ENCODE data around the gene KRT37.

DNA sequence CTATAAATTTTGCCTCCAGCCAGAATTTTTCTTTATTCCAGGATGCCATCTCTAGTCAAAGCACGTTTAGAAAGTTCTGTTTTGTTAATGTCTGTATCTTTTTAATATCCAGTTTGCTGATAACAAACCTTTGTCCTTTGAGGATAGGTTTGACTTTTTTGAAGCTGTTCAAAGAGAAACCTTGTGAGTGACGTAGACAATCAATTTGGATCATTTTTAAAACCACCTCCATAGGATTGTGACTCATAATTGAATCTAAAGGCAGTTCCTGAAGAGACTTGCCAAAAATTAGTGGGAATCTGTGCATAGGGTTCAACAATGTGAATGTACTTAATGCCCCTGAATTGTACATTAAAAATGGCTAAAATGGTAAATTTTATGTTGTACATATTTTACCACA lies 32.9 kb downstream of the KRT37 start:
- TF ChIP-seq, protein P1, sequence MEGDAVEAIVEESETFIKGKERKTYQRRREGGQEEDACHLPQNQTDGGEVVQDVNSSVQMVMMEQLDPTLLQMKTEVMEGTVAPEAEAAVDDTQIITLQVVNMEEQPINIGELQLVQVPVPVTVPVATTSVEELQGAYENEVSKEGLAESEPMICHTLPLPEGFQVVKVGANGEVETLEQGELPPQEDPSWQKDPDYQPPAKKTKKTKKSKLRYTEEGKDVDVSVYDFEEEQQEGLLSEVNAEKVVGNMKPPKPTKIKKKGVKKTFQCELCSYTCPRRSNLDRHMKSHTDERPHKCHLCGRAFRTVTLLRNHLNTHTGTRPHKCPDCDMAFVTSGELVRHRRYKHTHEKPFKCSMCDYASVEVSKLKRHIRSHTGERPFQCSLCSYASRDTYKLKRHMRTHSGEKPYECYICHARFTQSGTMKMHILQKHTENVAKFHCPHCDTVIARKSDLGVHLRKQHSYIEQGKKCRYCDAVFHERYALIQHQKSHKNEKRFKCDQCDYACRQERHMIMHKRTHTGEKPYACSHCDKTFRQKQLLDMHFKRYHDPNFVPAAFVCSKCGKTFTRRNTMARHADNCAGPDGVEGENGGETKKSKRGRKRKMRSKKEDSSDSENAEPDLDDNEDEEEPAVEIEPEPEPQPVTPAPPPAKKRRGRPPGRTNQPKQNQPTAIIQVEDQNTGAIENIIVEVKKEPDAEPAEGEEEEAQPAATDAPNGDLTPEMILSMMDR (conservative IDR thresholded peaks at IDR 0.05; ENCODE audit: low read depth, low read length) = no peak
- TF ChIP-seq EZH2phosphoT487 (IDR thresholded peaks at IDR 0.05; ENCODE audit: borderline replicate concordance, low read length) = no peak
- TF ChIP-seq EZH2 (IDR thresholded peaks at IDR 0.05; ENCODE audit: low read length, unreplicated experiment) = no peak

Data from PC-3 (cell line).